Thoracic aorta (tissue), 2 donors: ENCODE data around the gene SHISAL1. TPM values are rescaled to one million over a fixed set of nuclear protein-coding genes. Genes with fewer than 3 reads are reported as not detected.

Experiments
- ATAC-seq: fragments of 150-250 bp; one replicate; pipeline ENCODE4 v1.8.0; 2017; ENCODE audit warnings: low read depth; ENCODE audit not compliant: insufficient number of reproducible peaks, low FRiP score
- DNase-seq: peaks from one replicate; pipeline ENCODE4 v3.0.0-alpha.2; 2020; ENCODE audit warnings: low spot score
- H3K27ac ChIP-seq, 2 donors: fragments of 200-600 bp; sonication (generic); 1 replicate in 1 of 2; 2 replicates in 1 of 2; pipeline ENCODE4 v1.5.1; 2016; ENCODE audit warnings: mild to moderate bottlenecking in 2 of 2, moderate library complexity in 2 of 2
- H3K27me3 ChIP-seq: fragments of 200-600 bp; sonication (generic); replicated peaks from 2 replicates; pipeline ENCODE4 v1.6.0; 2016; ENCODE audit warnings: mild to moderate bottlenecking; ENCODE audit not compliant: insufficient read depth
- H3K36me3 ChIP-seq: fragments of 200-600 bp; sonication (generic); one replicate; pipeline ENCODE4 v1.5.1; 2016
- H3K4me1 ChIP-seq, 2 donors: fragments of 200-600 bp; sonication (generic); 1 replicate in 1 of 2; 2 replicates in 1 of 2; pipeline versions ENCODE4 v1.5.1 to v1.6.0; 2016; ENCODE audit warnings: low read depth in 2 of 2, mild to moderate bottlenecking in 1 of 2; ENCODE audit not compliant: control insufficient read depth in 1 of 2
- H3K4me3 ChIP-seq: fragments of 200-600 bp; sonication (generic); 2 replicates; pipeline ENCODE4 v1.5.1; 2016; ENCODE audit warnings: mild to moderate bottlenecking
- H3K9me3 ChIP-seq: fragments of 200-600 bp; sonication (generic); 2 replicates; pipeline ENCODE4 v1.5.1; 2016
- total RNA-seq, 2 donors: library from RNA; depleted of rRNA; stranded (reverse); fragments of >200 nt; gene quantifications; one replicate each; pipeline versions ENCODE4 v1.1.0 to v1.2.3, GENCODE V29; 2016
- TF ChIP-seq, protein P1 (sequence below): fragments of 200-600 bp; sonication (generic); IDR thresholded peaks from one replicate; pipeline ENCODE4 v1.5.1; 2019; ENCODE audit warnings: antibody characterized with exemption

Gene SHISAL1
- total RNA-seq, 2 donors from 2014 or later: 0.81 to 3.4 TPM

GRCh38 chr22:44220727-44221680 lies 91.7 kb downstream of the SHISAL1 start:
- TF ChIP-seq, protein P1, sequence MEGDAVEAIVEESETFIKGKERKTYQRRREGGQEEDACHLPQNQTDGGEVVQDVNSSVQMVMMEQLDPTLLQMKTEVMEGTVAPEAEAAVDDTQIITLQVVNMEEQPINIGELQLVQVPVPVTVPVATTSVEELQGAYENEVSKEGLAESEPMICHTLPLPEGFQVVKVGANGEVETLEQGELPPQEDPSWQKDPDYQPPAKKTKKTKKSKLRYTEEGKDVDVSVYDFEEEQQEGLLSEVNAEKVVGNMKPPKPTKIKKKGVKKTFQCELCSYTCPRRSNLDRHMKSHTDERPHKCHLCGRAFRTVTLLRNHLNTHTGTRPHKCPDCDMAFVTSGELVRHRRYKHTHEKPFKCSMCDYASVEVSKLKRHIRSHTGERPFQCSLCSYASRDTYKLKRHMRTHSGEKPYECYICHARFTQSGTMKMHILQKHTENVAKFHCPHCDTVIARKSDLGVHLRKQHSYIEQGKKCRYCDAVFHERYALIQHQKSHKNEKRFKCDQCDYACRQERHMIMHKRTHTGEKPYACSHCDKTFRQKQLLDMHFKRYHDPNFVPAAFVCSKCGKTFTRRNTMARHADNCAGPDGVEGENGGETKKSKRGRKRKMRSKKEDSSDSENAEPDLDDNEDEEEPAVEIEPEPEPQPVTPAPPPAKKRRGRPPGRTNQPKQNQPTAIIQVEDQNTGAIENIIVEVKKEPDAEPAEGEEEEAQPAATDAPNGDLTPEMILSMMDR: no peak
- Histone ChIP-seq H3K9me3 (no peaks in the 10 kb centered on the region), H3K36me3 (no peaks in the 10 kb centered on the region), H3K4me1 (no peaks in the 10 kb centered on the region), H3K4me3 (no peak overlapping the region), H3K27ac (no peak overlapping the region), H3K27me3 (no peaks in the 10 kb centered on the region)
- DNase-seq (no peak), ATAC-seq (no peak)

GRCh38 chr22:44219101-44219870 lies 93.5 kb downstream of the SHISAL1 start:
- no peak for ATAC-seq
- DNase-seq: no peak
- no peaks in the 10 kb centered on the region for H3K27me3 ChIP-seq
- H3K9me3 ChIP-seq: no peaks in the 10 kb centered on the region
- no peaks in the 10 kb centered on the region for H3K36me3 ChIP-seq
- TF ChIP-seq, protein P1: no peak
- no peak overlapping the region for H3K4me3 ChIP-seq
- no peak overlapping the region for H3K27ac ChIP-seq
- H3K4me1 ChIP-seq: no peaks in the 10 kb centered on the region

GRCh38 chr22:44218071-44218470 lies 94.7 kb downstream of the SHISAL1 start:
- ATAC-seq (no peak), DNase-seq (no peak)
- H3K27ac ChIP-seq: no peak overlapping the region
- H3K4me1 ChIP-seq: peaks cover 0 to under 1% of the 10 kb centered on the region in 2 donors
- H3K27me3 ChIP-seq: no peaks in the 10 kb centered on the region
- H3K9me3 ChIP-seq: no peaks in the 10 kb centered on the region
- H3K4me3 ChIP-seq: no peak overlapping the region
- H3K36me3 ChIP-seq: no peaks in the 10 kb centered on the region
- TF ChIP-seq, protein P1: no peak

- ATAC-seq (no peak), DNase-seq (no peak)
- no peak overlapping the region for H3K4me3 ChIP-seq
- H3K27ac ChIP-seq: no peak overlapping the region
- no peaks in the 10 kb centered on the region for H3K9me3 ChIP-seq
- H3K36me3 ChIP-seq: no peaks in the 10 kb centered on the region
- H3K4me1 ChIP-seq: peaks cover 6 to 8% of the 10 kb centered on the region in 2 donors
- H3K27me3 ChIP-seq: no peaks in the 10 kb centered on the region
- TF ChIP-seq, protein P1: no peak
Observed at GRCh38 chr22:44217346-44217745, 95.4 kb downstream of the SHISAL1 start.

DNA sequence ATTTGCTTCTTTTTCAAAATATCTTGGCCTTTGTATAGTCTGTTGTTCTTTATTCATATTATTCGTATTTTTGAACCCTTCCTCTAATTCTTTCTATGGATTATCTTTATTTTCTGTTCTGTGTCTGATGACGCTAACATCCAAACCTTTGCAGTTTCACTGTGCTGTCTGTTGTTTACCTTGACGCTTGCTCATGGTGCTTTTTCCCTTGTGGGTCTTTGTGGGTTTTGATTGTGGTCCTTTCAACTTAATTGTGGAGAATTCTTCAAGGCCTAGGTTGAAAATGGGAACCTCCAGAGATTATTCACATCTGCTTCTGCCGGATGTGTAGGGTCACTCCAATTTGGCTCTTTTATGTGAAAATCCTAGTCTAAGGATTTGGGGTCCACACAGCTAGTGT lies 97.5 kb downstream of the SHISAL1 start:
- DNase-seq (no peak), ATAC-seq (no peak)
- TF ChIP-seq, protein P1: no peak

More for the DNA sequence above, 97.5 kb downstream of the SHISAL1 start:
- Histone ChIP-seq H3K27me3 (no peaks in the 10 kb centered on the region), H3K36me3 (no peaks in the 10 kb centered on the region), H3K4me3 (no peak overlapping the region), H3K4me1 (peaks cover 11 to 26% of the 10 kb centered on the region in 2 donors), H3K27ac (no peak overlapping the region), H3K9me3 (no peaks in the 10 kb centered on the region)
